B cell (primary cell): ENCODE measurements around the gene RALA. TPM values are rescaled to one million over a fixed set of nuclear protein-coding genes. Genes with fewer than 3 reads are reported as not detected.

Source experiments
- ATAC-seq: fragments of 200-7000 bp; cut with Tn5 transposase; one replicate; pipeline ENCODE4 v1.10.0; 2021; ENCODE audit warnings: low read depth, mild to moderate bottlenecking, moderate number of reproducible peaks, moderate library complexity
- CTCF ChIA-PET: fragments of 350-600 bp; sonication (Branson Sonifier 250); formaldehyde crosslinking; loops from one replicate; lab custom pipeline; 2021; ENCODE audit warnings: antibody characterized with exemption, inconsistent platforms; lab: Charles Lee
- POLR2A ChIA-PET: fragments of 350-600 bp; sonication (Branson Sonifier 250); formaldehyde crosslinking; loops from one replicate; lab custom pipeline; 2021; ENCODE audit warnings: antibody characterized with exemption; lab: Charles Lee
- DNase-seq: peaks from one replicate; pipeline ENCODE4 v3.0.0; 2013
- H2AFZ ChIP-seq: 2 replicates; pipeline ENCODE4 v1.6.1; 2012; ENCODE audit warnings: mild to moderate bottlenecking, low read depth, low read length; ENCODE audit not compliant: insufficient read depth, poor library complexity, severe bottlenecking
- H3K27ac ChIP-seq, 2 donors: 1 replicate in 1 of 2; 2 replicates in 1 of 2; pipeline ENCODE4 v1.5.1; 2012 to 2013; ENCODE audit warnings: low read length in 2 of 2, mild to moderate bottlenecking in 2 of 2, moderate library complexity in 1 of 2
- H3K27me3 ChIP-seq, 4 experiments: fragments of 200-600 bp in 1 of 4; sonication (generic) in 1 of 4; replicated peaks in 1 of 4; 1 replicate in 2 of 4; 2 replicates in 2 of 4; pipeline versions ENCODE4 v1.6.1 to v1.7.0; 2013 to 2016; ENCODE audit warnings: low read length in 3 of 4, mild to moderate bottlenecking in 2 of 4, mixed read lengths in 1 of 4, moderate library complexity in 1 of 4; ENCODE audit not compliant: insufficient read depth in 4 of 4, control insufficient read depth in 3 of 4; ENCODE audit errors: control extremely low read depth in 1 of 4
- H3K36me3 ChIP-seq, 2 experiments: replicated peaks in 1 of 2; 1 replicate in 1 of 2; 2 replicates in 1 of 2; pipeline versions ENCODE4 v1.6.1 to v1.7.1; 2013; ENCODE audit warnings: low read length in 1 of 2; ENCODE audit not compliant: insufficient read depth in 2 of 2, control insufficient read depth in 1 of 2; ENCODE audit errors: control extremely low read depth in 1 of 2, extremely low read depth in 1 of 2
- H3K4me1 ChIP-seq, 2 donors: fragments of 200-600 bp in 1 of 2; sonication (generic) in 1 of 2; 1 replicate in 1 of 2; 2 replicates in 1 of 2; pipeline versions ENCODE4 v1.5.1 to v1.6.1; 2013 to 2017; ENCODE audit warnings: low read length in 2 of 2; ENCODE audit not compliant: control insufficient read depth in 2 of 2, insufficient read depth in 2 of 2
- H3K4me2 ChIP-seq: replicated peaks from 2 replicates; pipeline ENCODE3; 2012; ENCODE audit warnings: mild to moderate bottlenecking, low read depth, low read length; ENCODE audit not compliant: poor library complexity, severe bottlenecking
- H3K4me3 ChIP-seq, 5 experiments: fragments of 200-600 bp in 1 of 5; sonication (generic) in 1 of 5; 1 replicate in 3 of 5; 2 replicates in 2 of 5; pipeline versions ENCODE4 v1.5.1 to v1.7.0; 2011 to 2016; ENCODE audit warnings: low read length in 4 of 5, mild to moderate bottlenecking in 4 of 5, low read depth in 2 of 5, control low read depth in 1 of 5, moderate library complexity in 1 of 5; ENCODE audit not compliant: insufficient read depth in 1 of 5; ENCODE audit errors: control extremely low read depth in 1 of 5, extremely low read depth in 1 of 5
- H3K79me2 ChIP-seq: fragments of 200-600 bp; sonication (generic); one replicate; pipeline ENCODE4 v1.6.0; 2016; ENCODE audit warnings: low read length; ENCODE audit not compliant: control insufficient read depth, insufficient read depth
- H3K9ac ChIP-seq: fragments of 200-600 bp; sonication (generic); 2 replicates; pipeline ENCODE4 v1.6.1; 2017; ENCODE audit warnings: mild to moderate bottlenecking, low read length, moderate library complexity
- H3K9me3 ChIP-seq, 3 donors: one replicate each; pipeline versions ENCODE4 v1.6.1 to v1.7.1; 2013; ENCODE audit warnings: low read length in 2 of 3; ENCODE audit not compliant: control insufficient read depth in 2 of 3, insufficient read depth in 1 of 3; ENCODE audit errors: control extremely low read depth in 1 of 3
- H4K20me1 ChIP-seq: 2 replicates; pipeline ENCODE4 v1.6.0; 2012; ENCODE audit warnings: mild to moderate bottlenecking, low read length; ENCODE audit not compliant: insufficient read depth, control insufficient read depth, poor library complexity, severe bottlenecking
- H3K27ac Mint-ChIP-seq: one replicate; pipeline ENCODE4 v1.8.0; 2021; ENCODE audit warnings: mixed read lengths
- H3K27me3 Mint-ChIP-seq: one replicate; pipeline ENCODE4 v1.8.0; 2021; ENCODE audit warnings: mixed read lengths
- H3K4me1 Mint-ChIP-seq: one replicate; pipeline ENCODE4 v1.8.0; 2021; ENCODE audit warnings: mixed read lengths
- H3K4me3 Mint-ChIP-seq: one replicate; pipeline ENCODE4 v1.8.0; 2021; ENCODE audit warnings: mixed read lengths
- H3K9me3 Mint-ChIP-seq: one replicate; pipeline ENCODE4 v1.8.0; 2022; ENCODE audit warnings: mixed read lengths; ENCODE audit not compliant: insufficient read depth
- EZH2 ChIP-seq: IDR thresholded peaks from 2 replicates; pipeline ENCODE4 v1.6.1; 2012; ENCODE audit warnings: borderline replicate concordance, low read depth, mild to moderate bottlenecking, moderate library complexity, low read length; ENCODE audit not compliant: insufficient read depth, poor library complexity, severe bottlenecking
- WGBS: methylation state at CpG from one replicate; pipeline ENCODE4 v1.1.5; 2013; ENCODE audit warnings: missing lambda C conversion rate; ENCODE audit not compliant: insufficient coverage; 5-methylcytosine and 5-hydroxymethylcytosine counted together
- intact Hi-C: fragments of 100-400 bp; cut with micrococcal nuclease; formaldehyde crosslinking; loops from one replicate; pipeline ENCODE4 v1.10.0; 2022
- polyA plus RNA-seq: library from polyadenylated mRNA; depleted of rRNA; stranded (reverse); fragments of >200 nt; gene quantifications from 2 replicates; pipeline ENCODE4 v1.2.3, GENCODE V29; 2012
- total RNA-seq, 2 donors: library from RNA; stranded (reverse); fragments of 120-200 nt in 1 of 2; gene quantifications; 1 replicate in 1 of 2; 2 replicates in 1 of 2; pipeline versions ENCODE4 v1.2.3 to v1.2.4, GENCODE V29; 2013 to 2022
- TF ChIP-seq, protein P1 (sequence below): fragments of 200-600 bp; IDR thresholded peaks from one replicate; pipeline ENCODE4 v1.8.0; 2022; ENCODE audit warnings: antibody characterized with exemption, mild to moderate bottlenecking

RALA gene
- total and polyA plus RNA-seq, 2 donors (not counting 1 experiment from before 2014, with no cell fraction given), result 9.3 to 29.8 TPM

DNA sequence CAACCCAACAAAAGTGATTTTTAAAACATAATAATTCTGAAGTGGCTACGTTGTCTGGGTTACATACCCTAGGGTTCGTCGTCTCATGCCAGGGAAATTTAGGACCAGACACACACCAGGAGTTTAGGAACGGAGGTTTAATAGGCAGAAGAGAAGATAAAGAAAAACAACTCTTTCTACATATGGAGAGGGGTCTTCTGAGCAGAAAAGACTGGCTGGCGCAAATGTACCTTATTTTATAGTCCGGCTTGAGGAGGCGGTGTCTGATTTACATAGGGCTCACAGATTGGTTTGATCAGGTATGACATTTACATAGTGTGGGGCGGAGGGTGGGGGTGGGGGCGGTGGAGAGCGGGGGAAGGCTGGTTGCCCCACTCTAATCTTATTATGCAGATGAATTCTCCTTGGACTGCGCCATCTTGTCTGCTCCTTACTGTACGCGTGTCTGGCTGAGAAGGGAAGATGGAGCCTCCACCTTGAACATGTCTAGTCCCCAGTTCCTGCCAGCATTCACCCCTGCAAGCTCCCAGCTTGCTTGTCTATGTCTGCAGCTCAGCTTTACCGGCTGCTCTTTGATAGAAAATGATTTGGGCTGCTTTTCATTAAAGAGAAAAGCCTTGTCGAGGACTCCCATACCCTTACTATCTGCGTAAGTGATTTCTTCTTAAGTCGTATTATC is 98.7 kb downstream of the RALA start:
- Histone ChIP-seq H3K79me2 (no peaks in the 10 kb centered on the region), H3K36me3 (no peaks in the 10 kb centered on the region), H3K4me2 (no peak overlapping the region), H3K4me1 (no peaks in the 10 kb centered on the region), H3K27me3 (no peaks in the 10 kb centered on the region), H3K27ac (no peak overlapping the region), H2AFZ (no peak overlapping the region), H3K9me3 (no peaks in the 10 kb centered on the region), H3K4me3 (no peak overlapping the region), H3K9ac (no peak overlapping the region), H4K20me1 (no peaks in the 10 kb centered on the region)
- intact Hi-C loops, result no loop called here
- Mint-ChIP-seq H3K4me3 (no peak overlapping the region), H3K27ac (no peak overlapping the region), H3K9me3 (no peaks in the 10 kb centered on the region), H3K27me3 (no peaks in the 10 kb centered on the region), H3K4me1 (no peaks in the 10 kb centered on the region)
- TF ChIP-seq, protein P1, sequence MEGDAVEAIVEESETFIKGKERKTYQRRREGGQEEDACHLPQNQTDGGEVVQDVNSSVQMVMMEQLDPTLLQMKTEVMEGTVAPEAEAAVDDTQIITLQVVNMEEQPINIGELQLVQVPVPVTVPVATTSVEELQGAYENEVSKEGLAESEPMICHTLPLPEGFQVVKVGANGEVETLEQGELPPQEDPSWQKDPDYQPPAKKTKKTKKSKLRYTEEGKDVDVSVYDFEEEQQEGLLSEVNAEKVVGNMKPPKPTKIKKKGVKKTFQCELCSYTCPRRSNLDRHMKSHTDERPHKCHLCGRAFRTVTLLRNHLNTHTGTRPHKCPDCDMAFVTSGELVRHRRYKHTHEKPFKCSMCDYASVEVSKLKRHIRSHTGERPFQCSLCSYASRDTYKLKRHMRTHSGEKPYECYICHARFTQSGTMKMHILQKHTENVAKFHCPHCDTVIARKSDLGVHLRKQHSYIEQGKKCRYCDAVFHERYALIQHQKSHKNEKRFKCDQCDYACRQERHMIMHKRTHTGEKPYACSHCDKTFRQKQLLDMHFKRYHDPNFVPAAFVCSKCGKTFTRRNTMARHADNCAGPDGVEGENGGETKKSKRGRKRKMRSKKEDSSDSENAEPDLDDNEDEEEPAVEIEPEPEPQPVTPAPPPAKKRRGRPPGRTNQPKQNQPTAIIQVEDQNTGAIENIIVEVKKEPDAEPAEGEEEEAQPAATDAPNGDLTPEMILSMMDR, result no peak
- no peak for TF ChIP-seq EZH2
- CTCF ChIA-PET, result interaction anchor here (1.2 kb wide), 1 partner anchor 24 kb away, joined by 3 read pairs; no protein-coding TSS in a partner anchor
- DNase-seq (no peak), ATAC-seq (no peak)
- POLR2A ChIA-PET, result no interaction called here
- WGBS, result 100% methylated on average over 4 of the region's 17 CpGs

DNA sequence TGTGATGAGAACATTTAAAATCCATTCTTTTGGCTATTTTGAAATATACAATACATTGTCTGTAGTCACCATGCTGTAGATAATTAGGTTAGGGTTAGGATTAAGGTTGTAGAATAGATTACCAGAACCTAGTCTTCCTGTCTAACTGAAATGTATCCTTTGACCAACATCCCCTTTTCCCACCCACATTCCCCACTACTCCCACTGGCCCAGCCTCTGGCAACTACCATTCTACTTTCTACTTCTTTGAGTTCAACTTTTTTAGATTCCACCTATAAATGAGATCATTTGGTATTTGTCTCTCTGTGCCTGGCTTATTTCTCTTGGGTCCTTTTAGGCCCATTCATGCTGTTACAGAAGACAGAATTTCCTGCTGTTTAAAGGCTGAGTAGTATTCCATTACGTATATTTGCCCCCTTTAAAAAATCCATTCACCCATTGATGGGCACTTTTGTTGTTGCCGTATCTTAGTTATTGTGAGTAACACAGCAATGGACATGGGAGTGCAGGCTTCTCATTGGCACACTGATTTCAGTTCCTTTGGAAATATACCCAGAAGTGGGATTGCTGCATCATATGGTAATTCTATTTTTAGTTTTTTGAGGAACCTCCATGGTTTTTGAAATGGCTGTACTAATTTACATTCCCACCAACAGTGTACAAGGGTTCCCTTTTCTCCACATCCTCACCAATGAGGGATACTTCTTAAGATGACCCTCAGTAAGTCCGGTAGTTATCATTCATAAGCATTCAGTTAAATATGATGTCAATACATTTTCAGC is 104.0 kb downstream of the RALA start:
- H3K9me3 Mint-ChIP-seq, result no peaks in the 10 kb centered on the region
- H3K27ac ChIP-seq, result no peak overlapping the region
- ATAC-seq (no peak), DNase-seq (no peak)
- ChIA-PET POLR2A (no interaction called here), CTCF (no interaction called here)
- peaks cover 7% of the 10 kb centered on the region in 2 donors for H3K4me1 ChIP-seq
- H3K27me3 ChIP-seq, result no peaks in the 10 kb centered on the region
- H3K36me3 ChIP-seq, result no peaks in the 10 kb centered on the region
- no peak overlapping the region for H3K9ac ChIP-seq
- H3K79me2 ChIP-seq, result no peaks in the 10 kb centered on the region
- H3K4me2 ChIP-seq, result no peak overlapping the region
- WGBS, result no CpG with 5 or more reads among the region's 3 CpGs
- H4K20me1 ChIP-seq, result no peaks in the 10 kb centered on the region
- H3K4me3 Mint-ChIP-seq, result no peak overlapping the region
- TF ChIP-seq EZH2, result no peak
- TF ChIP-seq, protein P1, result no peak
- no peak overlapping the region for H3K27ac Mint-ChIP-seq
- no peak overlapping the region for H2AFZ ChIP-seq
- intact Hi-C loops, result no loop called here
- no peaks in the 10 kb centered on the region for H3K27me3 Mint-ChIP-seq
- H3K4me3 ChIP-seq, result no peak overlapping the region
- peaks cover 12% of the 10 kb centered on the region for H3K4me1 Mint-ChIP-seq
- no peaks in the 10 kb centered on the region for H3K9me3 ChIP-seq
